ENCODE results near the gene ALDH1A3.

ALDH1A3 gene

DNA sequence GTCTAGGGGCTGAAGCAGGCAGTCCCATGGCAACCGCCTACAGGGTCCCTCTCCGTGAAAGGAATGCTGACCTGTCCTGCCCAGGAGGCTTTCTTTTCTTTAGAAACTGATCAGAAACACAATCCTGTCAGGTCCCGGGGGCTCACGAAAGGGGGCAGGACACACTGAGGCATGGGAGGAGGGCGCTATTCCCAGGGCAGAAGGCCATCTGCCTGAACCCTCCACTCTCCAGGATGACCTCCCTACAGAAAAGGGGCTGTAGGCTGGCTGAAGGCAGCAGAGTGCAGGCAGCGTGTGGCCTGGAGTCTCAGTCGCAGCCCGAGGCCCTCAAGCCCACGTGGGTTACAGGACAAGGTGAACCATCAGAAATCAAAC is 21.2 kb downstream of the ALDH1A3 start:
- no peak for DNase-seq (ENCODE audit: low spot score)
- in situ Hi-C loops (cut with MboI; ENCODE audit: low pct_unique_long_range_greater_than_20kb, low sequenced_read_pairs, unreplicated experiment) = loop anchor here (25.0 kb wide), 2 partner anchors 263 to 362 kb away; partner anchors contain the start of gene CHSY1
- TF ChIP-seq, protein P1, sequence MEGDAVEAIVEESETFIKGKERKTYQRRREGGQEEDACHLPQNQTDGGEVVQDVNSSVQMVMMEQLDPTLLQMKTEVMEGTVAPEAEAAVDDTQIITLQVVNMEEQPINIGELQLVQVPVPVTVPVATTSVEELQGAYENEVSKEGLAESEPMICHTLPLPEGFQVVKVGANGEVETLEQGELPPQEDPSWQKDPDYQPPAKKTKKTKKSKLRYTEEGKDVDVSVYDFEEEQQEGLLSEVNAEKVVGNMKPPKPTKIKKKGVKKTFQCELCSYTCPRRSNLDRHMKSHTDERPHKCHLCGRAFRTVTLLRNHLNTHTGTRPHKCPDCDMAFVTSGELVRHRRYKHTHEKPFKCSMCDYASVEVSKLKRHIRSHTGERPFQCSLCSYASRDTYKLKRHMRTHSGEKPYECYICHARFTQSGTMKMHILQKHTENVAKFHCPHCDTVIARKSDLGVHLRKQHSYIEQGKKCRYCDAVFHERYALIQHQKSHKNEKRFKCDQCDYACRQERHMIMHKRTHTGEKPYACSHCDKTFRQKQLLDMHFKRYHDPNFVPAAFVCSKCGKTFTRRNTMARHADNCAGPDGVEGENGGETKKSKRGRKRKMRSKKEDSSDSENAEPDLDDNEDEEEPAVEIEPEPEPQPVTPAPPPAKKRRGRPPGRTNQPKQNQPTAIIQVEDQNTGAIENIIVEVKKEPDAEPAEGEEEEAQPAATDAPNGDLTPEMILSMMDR (IDR thresholded peaks at IDR 0.05; ENCODE audit: extremely low read depth, insufficient read depth, missing control alignments) = no peak

DNA sequence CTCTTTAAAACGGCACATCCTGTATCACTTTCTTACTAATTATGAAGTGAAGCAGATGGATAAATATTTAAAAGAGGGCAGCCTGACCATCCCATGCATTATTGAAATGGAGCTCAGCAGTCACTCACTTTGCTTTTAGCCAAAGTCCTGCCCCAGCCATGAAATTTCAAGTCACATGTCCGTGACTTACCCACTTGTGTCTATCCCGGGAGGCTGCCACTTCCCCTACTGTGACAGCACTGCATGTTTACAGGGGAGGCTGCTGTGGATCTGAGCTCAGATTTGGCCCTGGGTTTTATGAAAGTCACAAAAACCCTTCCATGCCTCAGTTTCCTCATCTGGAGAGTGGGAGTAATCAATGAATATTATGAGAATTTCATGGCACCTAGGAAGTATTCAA is 21.7 kb downstream of the ALDH1A3 start:
- in situ Hi-C loops (cut with MboI; ENCODE audit: low pct_unique_long_range_greater_than_20kb, low sequenced_read_pairs, unreplicated experiment) = loop anchor here (25.0 kb wide), 2 partner anchors 264 to 361 kb away; partner anchors contain the start of gene CHSY1
- no peak for DNase-seq (ENCODE audit: low spot score)
- TF ChIP-seq, protein P1 (IDR thresholded peaks at IDR 0.05; ENCODE audit: extremely low read depth, insufficient read depth, missing control alignments) = no peak

DNA sequence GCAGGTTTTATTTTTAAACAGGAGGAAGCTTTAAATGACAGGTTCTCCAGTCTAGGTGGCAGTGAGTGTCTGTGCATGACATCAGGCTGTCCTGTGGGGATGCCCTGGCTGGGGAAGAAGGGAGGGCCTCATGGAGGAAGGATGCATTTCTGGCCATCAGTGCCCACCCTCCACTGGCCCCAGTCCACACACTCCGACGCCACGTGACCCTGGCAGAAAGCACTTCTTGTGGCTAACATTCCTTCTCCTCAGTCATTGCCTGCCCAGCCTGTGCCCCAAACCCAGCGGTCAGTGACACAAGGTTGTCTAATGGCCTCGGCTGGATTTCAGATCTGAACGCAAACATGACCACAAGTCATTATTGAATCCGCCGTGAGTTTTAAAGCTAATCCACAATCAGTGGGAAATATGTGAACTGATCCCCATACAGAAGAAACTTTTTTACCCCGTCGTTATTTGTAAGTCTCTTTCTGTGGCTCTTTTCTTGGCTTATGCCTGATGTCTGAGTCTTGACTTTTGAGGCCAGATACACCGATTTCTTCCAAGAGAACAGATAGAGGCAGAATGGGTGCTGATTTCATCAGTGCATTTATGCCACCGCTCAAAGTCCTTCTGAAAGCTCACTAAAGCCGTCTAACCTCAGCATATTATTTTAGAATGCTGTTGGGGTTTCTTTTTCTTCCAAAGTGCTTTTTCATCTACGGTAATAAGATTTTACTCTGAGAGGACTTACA is 22.2 kb downstream of the ALDH1A3 start:
- in situ Hi-C loops (cut with MboI; ENCODE audit: low pct_unique_long_range_greater_than_20kb, low sequenced_read_pairs, unreplicated experiment) = loop anchor here (25.0 kb wide), 2 partner anchors 265 to 360 kb away; partner anchors contain the start of gene CHSY1
- TF ChIP-seq, protein P1 (IDR thresholded peaks at IDR 0.05; ENCODE audit: extremely low read depth, insufficient read depth, missing control alignments) = no peak
- no peak for DNase-seq (ENCODE audit: low spot score)

DNA sequence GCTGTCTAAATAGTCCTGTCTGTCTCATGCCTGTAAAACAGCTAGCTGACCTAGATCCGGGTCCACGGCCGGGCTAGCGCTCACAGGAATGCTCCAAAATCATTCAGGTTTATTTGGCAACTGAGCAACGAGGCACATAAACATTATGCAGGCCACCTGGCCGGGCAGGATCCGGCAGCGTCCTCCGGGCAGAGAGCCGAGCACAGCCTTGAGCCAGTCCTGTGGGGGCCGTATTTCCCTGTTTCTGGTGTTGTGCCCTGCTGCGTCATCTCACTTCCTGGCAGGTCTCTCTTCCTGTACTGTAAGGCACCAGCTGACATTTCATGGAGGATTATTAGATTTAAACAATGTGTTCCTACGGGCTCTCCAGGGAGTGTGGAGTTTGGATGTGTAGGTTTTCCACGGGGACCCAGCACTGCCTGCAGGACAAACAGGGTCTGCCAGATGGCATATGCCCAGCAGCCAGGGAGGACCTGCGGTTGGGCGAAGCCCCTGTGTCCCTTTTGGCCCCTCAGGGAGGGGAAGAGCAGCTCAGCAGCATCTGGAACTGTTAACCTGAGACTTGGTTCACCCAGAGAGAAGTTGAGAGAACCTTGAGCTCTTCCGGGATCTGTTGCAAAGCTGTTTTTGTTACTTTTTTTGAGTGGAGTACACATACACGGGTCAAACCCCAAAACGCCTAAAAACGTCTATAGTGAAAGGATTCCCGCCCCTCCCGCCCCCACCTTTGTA is 23.0 kb downstream of the ALDH1A3 start:
- no peak for DNase-seq (ENCODE audit: low spot score)
- in situ Hi-C loops (cut with MboI; ENCODE audit: low pct_unique_long_range_greater_than_20kb, low sequenced_read_pairs, unreplicated experiment) = loop anchor here (25.0 kb wide), 2 partner anchors 265 to 360 kb away; partner anchors contain the start of gene CHSY1
- TF ChIP-seq, protein P1 (IDR thresholded peaks at IDR 0.05; ENCODE audit: extremely low read depth, insufficient read depth, missing control alignments) = no peak

DNA sequence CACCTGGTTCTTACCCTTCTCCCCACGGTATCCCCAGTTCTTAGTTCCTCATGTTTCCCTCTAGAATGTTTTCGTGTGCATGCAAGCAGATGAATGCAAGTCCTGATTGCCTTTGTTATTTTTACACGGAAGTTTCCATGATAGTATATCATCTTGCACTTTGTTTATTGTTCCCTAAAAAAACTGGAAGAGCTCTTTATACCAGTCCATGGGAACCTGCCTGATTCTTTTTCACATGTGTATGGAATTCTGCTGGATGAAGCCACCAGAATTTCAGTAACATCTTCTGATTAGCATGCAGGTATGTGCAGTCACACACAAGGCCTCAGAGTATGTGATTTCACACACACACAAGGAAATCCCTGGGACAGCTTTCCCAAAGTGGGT is 23.5 kb downstream of the ALDH1A3 start:
- TF ChIP-seq, protein P1 (IDR thresholded peaks at IDR 0.05; ENCODE audit: extremely low read depth, insufficient read depth, missing control alignments) = no peak
- DNase-seq (ENCODE audit: low spot score) = no peak
- in situ Hi-C loops (cut with MboI; ENCODE audit: low pct_unique_long_range_greater_than_20kb, low sequenced_read_pairs, unreplicated experiment) = loop anchor here (25.0 kb wide), 2 partner anchors 266 to 359 kb away; partner anchors contain the start of gene CHSY1

DNA sequence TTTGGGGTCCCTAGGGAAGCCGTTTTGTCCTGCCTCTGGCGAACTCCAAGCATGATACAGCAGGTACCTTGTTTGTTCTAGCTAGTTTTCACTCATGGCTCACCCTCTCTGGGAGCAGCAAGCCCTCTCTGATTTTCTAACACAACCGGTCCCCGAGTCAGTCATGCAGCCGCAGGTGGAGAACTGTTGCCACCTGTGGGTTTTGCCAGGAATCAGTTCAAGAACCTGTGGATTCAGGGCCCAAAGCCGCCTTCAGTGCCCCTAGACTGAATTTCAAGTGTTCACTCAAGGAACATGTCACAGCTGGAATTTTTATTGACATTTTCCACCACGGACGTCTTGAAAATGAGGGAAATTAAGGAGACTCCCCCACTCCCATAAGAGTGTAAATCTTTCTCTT is 26.2 kb downstream of the ALDH1A3 start:
- TF ChIP-seq, protein P1 (IDR thresholded peaks at IDR 0.05; ENCODE audit: extremely low read depth, insufficient read depth, missing control alignments) = no peak
- no peak for DNase-seq (ENCODE audit: low spot score)
- in situ Hi-C loops (cut with MboI; ENCODE audit: low pct_unique_long_range_greater_than_20kb, low sequenced_read_pairs, unreplicated experiment) = loop anchor here (25.0 kb wide), 2 partner anchors 269 to 356 kb away; partner anchors contain the start of gene CHSY1
